K562 (cell line): ENCODE data around the gene KIF1A. TPM values are rescaled to one million over a fixed set of nuclear protein-coding genes. Genes with fewer than 3 reads are reported as not detected.

Experiments
- ATAC-seq: fragments of 200-7000 bp; cut with Tn5 transposase; 3 replicates; pipeline ENCODE4 v1.9.1; 2020; ENCODE audit warnings: moderate library complexity
- BruUV-seq: library from RNA; stranded (reverse); fragments of 400-500 nt; replicated peaks from 2 replicates; lab custom pipeline; 2021; lab: Mats Ljungman, UMichigan
- CTCF ChIA-PET: fragments of 300-600 bp; formaldehyde crosslinking; extraction: SDS; loops from one replicate; lab custom pipeline; 2021; ENCODE audit warnings: low intra/inter-chr PET ratio; lab: Yijun Ruan, JAX
- POLR2A ChIA-PET: fragments of 300-600, 350-650 bp; sonication (Branson Sonifier 250); formaldehyde crosslinking; extraction: SDS; loops from one replicate; lab custom pipeline; 2021; ENCODE audit warnings: antibody characterized with exemption, inconsistent platforms; lab: Yijun Ruan, JAX
- DNase-seq, 4 experiments: peaks; one replicate each; pipeline versions ENCODE4 v3.0.0 to v3.0.0-alpha.2; 2011 to 2018; ENCODE audit warnings: low spot score in 3 of 4, mixed read lengths in 3 of 4; ENCODE audit errors: extremely low read depth in 1 of 4
- FAIRE-seq: peaks from 2 replicates; lab custom pipeline; 2011; peaks lifted over from hg19 to GRCh38; lab: Jason Lieb, UNC
- H2AFZ ChIP-seq: 2 replicates; pipeline ENCODE4 v1.6.0; 2011; ENCODE audit warnings: low read depth, low read length, control low read depth, inconsistent platforms
- H3K27ac ChIP-seq: fragments of 200-600 bp; 3 replicates; pipeline ENCODE4 v1.8.0; 2011; ENCODE audit warnings: low read depth, mild to moderate bottlenecking, control low read depth, inconsistent platforms, low read length, moderate library complexity, mixed read lengths; ENCODE audit errors: extremely low read depth
- H3K27me3 ChIP-seq, 2 experiments: fragments of 300-600 bp in 1 of 2; 2 replicates in 1 of 2; 3 replicates in 1 of 2; pipeline versions ENCODE4 v1.6.0 to v1.8.0; 2011; ENCODE audit warnings: inconsistent platforms in 2 of 2, low read length in 2 of 2, mild to moderate bottlenecking in 1 of 2, mixed read lengths in 1 of 2, moderate library complexity in 1 of 2; ENCODE audit not compliant: control insufficient read depth in 2 of 2, insufficient read depth in 2 of 2
- H3K36me3 ChIP-seq: fragments of 300-600 bp; 3 replicates; pipeline ENCODE4 v1.8.0; 2011; ENCODE audit warnings: mild to moderate bottlenecking, low read length, inconsistent platforms; ENCODE audit not compliant: control insufficient read depth, insufficient read depth
- H3K4me1 ChIP-seq, 2 experiments: fragments of 200-600 bp in 1 of 2; replicated peaks in 1 of 2; 2 replicates in 1 of 2; 3 replicates in 1 of 2; pipeline versions ENCODE4 v1.5.1 to v1.8.0; 2011; ENCODE audit warnings: inconsistent platforms in 2 of 2, low read length in 2 of 2, mild to moderate bottlenecking in 1 of 2, mixed read lengths in 1 of 2, moderate library complexity in 1 of 2; ENCODE audit not compliant: control insufficient read depth in 2 of 2, insufficient read depth in 2 of 2
- H3K4me2 ChIP-seq: 2 replicates; pipeline ENCODE4 v1.6.1; 2011; ENCODE audit warnings: low read length, control low read depth, inconsistent platforms, mixed read lengths; ENCODE audit not compliant: insufficient read depth
- H3K4me3 ChIP-seq: fragments of 200-600 bp; sonication (generic), shearing (Covaris generic); 2 replicates; pipeline ENCODE4 v1.5.1; 2016; ENCODE audit warnings: control low read depth, inconsistent platforms
- H3K79me2 ChIP-seq: fragments of 200-600 bp; 3 replicates; pipeline ENCODE4 v1.8.0; 2011; ENCODE audit warnings: low read length, inconsistent platforms; ENCODE audit not compliant: control insufficient read depth, insufficient read depth
- H3K9ac ChIP-seq, 2 experiments: 2 replicates each; pipeline versions ENCODE4 v1.6.0 to v1.6.1; 2011; ENCODE audit warnings: low read depth in 2 of 2, low read length in 2 of 2, control low read depth in 1 of 2, inconsistent platforms in 1 of 2, mild to moderate bottlenecking in 1 of 2, mixed read lengths in 1 of 2; ENCODE audit not compliant: insufficient read depth in 1 of 2
- H3K9me1 ChIP-seq: one replicate; pipeline ENCODE4 v1.6.0; 2011; ENCODE audit warnings: inconsistent platforms, mild to moderate bottlenecking, low read length, moderate library complexity; ENCODE audit not compliant: control insufficient read depth, insufficient read depth
- H3K9me3 ChIP-seq: replicated peaks from 2 replicates; pipeline ENCODE4 v1.5.1; 2011; ENCODE audit warnings: low read depth, low read length, inconsistent platforms; ENCODE audit not compliant: control insufficient read depth, insufficient read depth
- H4K20me1 ChIP-seq: replicated peaks from 2 replicates; pipeline ENCODE4 v1.6.1; 2011; ENCODE audit warnings: low read length, inconsistent platforms, mixed read lengths; ENCODE audit not compliant: control insufficient read depth, insufficient read depth
- CREB3 ChIP-seq: fragments of 450-650 bp; conservative IDR thresholded peaks from 2 replicates; pipeline ENCODE4 v1.6.1; 2016; ENCODE audit warnings: missing genetic modification characterization, low read depth, mild to moderate bottlenecking, missing compliant biosample characterization, moderate library complexity
- CSDE1 ChIP-seq, 2 experiments: fragments of 450-650 bp; IDR thresholded peaks; 2 replicates each; pipeline ENCODE4 v1.6.1; 2016; ENCODE audit warnings: mild to moderate bottlenecking in 1 of 2
- MAFG ChIP-seq: fragments of 450-650 bp; conservative IDR thresholded peaks from 2 replicates; pipeline ENCODE4 v1.6.1; 2016; ENCODE audit warnings: missing genetic modification characterization, missing compliant biosample characterization
- NFE2L1 ChIP-seq: fragments of 450-650 bp; IDR thresholded peaks from 2 replicates; pipeline ENCODE4 v1.6.1; 2016; ENCODE audit warnings: missing genetic modification characterization, low read depth, mild to moderate bottlenecking, missing compliant biosample characterization, moderate library complexity, borderline replicate concordance
- PCBP1 ChIP-seq: fragments of 200-400 bp; formaldehyde crosslinking; IDR thresholded peaks from 2 replicates; pipeline ENCODE4 v1.6.1; 2018; ENCODE audit warnings: mild to moderate bottlenecking, low read depth, low read length; ENCODE audit not compliant: poor library complexity, severe bottlenecking
- PPARD ChIP-seq: fragments of 250-450 bp; sonication (Bioruptor Pico); IDR thresholded peaks from 2 replicates; pipeline ENCODE4 v1.8.0; 2022; ENCODE audit warnings: inconsistent platforms, mild to moderate bottlenecking, moderate library complexity
- PTRF ChIP-seq: fragments of 450-650 bp; IDR thresholded peaks from 2 replicates; pipeline ENCODE4 v1.6.1; 2016; ENCODE audit warnings: mild to moderate bottlenecking, missing genetic modification characterization, missing compliant biosample characterization
- RAD21 ChIP-seq, 2 experiments: fragments of 250-450 bp in 1 of 2; fragments of 450-650 bp in 1 of 2; sonication (Bioruptor Pico) in 1 of 2; formaldehyde crosslinking in 1 of 2; IDR thresholded peaks in 1 of 2; conservative IDR thresholded peaks in 1 of 2; 2 replicates each; pipeline versions ENCODE4 v1.4.0 to v1.8.0; 2020 to 2022; ENCODE audit warnings: mild to moderate bottlenecking in 2 of 2, moderate library complexity in 1 of 2
- RFX5 ChIP-seq: IDR thresholded peaks from 2 replicates; pipeline ENCODE4 v1.6.1; 2011; ENCODE audit warnings: low read depth, mild to moderate bottlenecking, improper control_type of control experiment, low read length
- SMAD2 ChIP-seq: fragments of 150-350 bp; IDR thresholded peaks from 2 replicates; pipeline ENCODE4 v1.6.1; 2014; ENCODE audit warnings: low read depth, mild to moderate bottlenecking, low read length
- ZNF589 ChIP-seq: fragments of 200-800 bp; sonication (Bioruptor generic); IDR thresholded peaks from 2 replicates; pipeline ENCODE4 v1.6.1; 2016; ENCODE audit warnings: low read depth, missing genetic modification characterization, missing compliant biosample characterization
- ZNF644 ChIP-seq: fragments of 200-800 bp; sonication (Bioruptor generic); IDR thresholded peaks from 2 replicates; pipeline ENCODE4 v1.6.1; 2016; ENCODE audit warnings: low read depth, missing genetic modification characterization, missing compliant biosample characterization
- ZNF707 ChIP-seq: fragments of 250-450 bp; sonication (Bioruptor Pico); conservative IDR thresholded peaks from 2 replicates; pipeline ENCODE4 v1.8.0; 2022; ENCODE audit warnings: inconsistent platforms, mild to moderate bottlenecking, moderate library complexity
- WGBS: fragments of 100-300 bp; shearing (Covaris generic); methylation state at CpG from one replicate; pipeline ENCODE4 v1.1.6; 2016; ENCODE audit warnings: low coverage, mixed read lengths; ENCODE audit not compliant: insufficient coverage; ENCODE audit errors: missing lambda C conversion rate; 5-methylcytosine and 5-hydroxymethylcytosine counted together
- in situ Hi-C: fragments of 300-500 bp; cut with MboI; formaldehyde crosslinking; loops from 4 replicates; pipeline ENCODE4 v1.15.0; 2018; ENCODE audit warnings: inconsistent platforms, mixed read lengths
- intact Hi-C: fragments of 100-400 bp; cut with micrococcal nuclease; formaldehyde crosslinking; loops from 2 replicates; pipeline ENCODE4 v1.14.2; 2022
- polyA plus RNA-seq, 8 experiments: library from polyadenylated mRNA; depleted of rRNA in 4 of 8; stranded (reverse) in 5 of 8; unstranded in 3 of 8; fragments of >200 nt; fragmentation: Nextera tagmentation in 2 of 8; fragmentation: Illumina TruSeq in 1 of 8; extraction: Ambion mirVana in 2 of 8; extraction: Trizol in 1 of 8; gene quantifications; 2 replicates each; pipeline versions ENCODE4 v1.2.1 to v1.2.3, GENCODE V29; 2011 to 2014; ENCODE audit warnings: inconsistent platforms in 1 of 8, missing spikeins in 1 of 8
- total RNA-seq, 7 experiments: library from RNA; depleted of rRNA in 6 of 7; stranded (reverse); fragments of >200 nt in 6 of 7; fragmentation: Illumina TruSeq in 2 of 7; extraction: Trizol in 2 of 7; gene quantifications; 2 replicates each; pipeline versions ENCODE4 v1.2.1 to v1.2.3, GENCODE V29; 2011 to 2021; ENCODE audit warnings: low replicate concordance in 1 of 7
- TF ChIP-seq, protein P1 (sequence below): fragments of 450-650 bp; formaldehyde crosslinking; IDR thresholded peaks from 2 replicates; pipeline ENCODE4 v1.4.0; 2020; ENCODE audit warnings: mild to moderate bottlenecking, mixed read lengths

The KIF1A gene
- total and polyA plus RNA-seq, 9 of the 15 experiments (the other 6 are each of a cell fraction or from before 2014, with no cell fraction given): 0.07 to 1.4 (median 0.45) TPM; not detected in 2

GRCh38 chr2:240664622-240665021 lies 155.4 kb downstream of the KIF1A start:
- Histone ChIP-seq H3K36me3 (no peaks in the 10 kb centered on the region), H3K27me3 (no peaks in the 10 kb centered on the region; a peak in 2 of 5 replicates), H3K9me3 (no peaks in the 10 kb centered on the region; the same call in 1 of the 2 replicates), H3K4me3 (no peak overlapping the region), H3K9me1 (no peaks in the 10 kb centered on the region), H3K9ac (no peak overlapping the region), H3K79me2 (no peaks in the 10 kb centered on the region), H3K4me1 (no peaks in the 10 kb centered on the region), H4K20me1 (no peaks in the 10 kb centered on the region), H3K27ac (no peak overlapping the region), H2AFZ (no peak overlapping the region), H3K4me2 (no peak overlapping the region)
- FAIRE-seq: no peak
- no peak for TF ChIP-seq MAFG
- TF ChIP-seq RAD21 (CRISPR knock-in tag; conservative IDR thresholded peaks at IDR 0.05 in 1 of 2, IDR thresholded peaks at IDR 0.05 in 1 of 2): no peak
- TF ChIP-seq, protein P1, sequence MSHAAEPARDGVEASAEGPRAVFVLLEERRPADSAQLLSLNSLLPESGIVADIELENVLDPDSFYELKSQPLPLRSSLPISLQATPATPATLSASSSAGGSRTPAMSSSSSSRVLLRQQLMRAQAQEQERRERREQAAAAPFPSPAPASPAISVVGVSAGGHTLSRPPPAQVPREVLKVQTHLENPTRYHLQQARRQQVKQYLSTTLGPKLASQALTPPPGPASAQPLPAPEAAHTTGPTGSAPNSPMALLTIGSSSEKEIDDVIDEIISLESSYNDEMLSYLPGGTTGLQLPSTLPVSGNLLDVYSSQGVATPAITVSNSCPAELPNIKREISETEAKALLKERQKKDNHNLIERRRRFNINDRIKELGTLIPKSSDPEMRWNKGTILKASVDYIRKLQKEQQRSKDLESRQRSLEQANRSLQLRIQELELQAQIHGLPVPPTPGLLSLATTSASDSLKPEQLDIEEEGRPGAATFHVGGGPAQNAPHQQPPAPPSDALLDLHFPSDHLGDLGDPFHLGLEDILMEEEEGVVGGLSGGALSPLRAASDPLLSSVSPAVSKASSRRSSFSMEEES (CRISPR knock-in tag): no peak
- no peak for TF ChIP-seq NFE2L1 (tag)
- TF ChIP-seq CSDE1 (IDR thresholded peaks at IDR 0.05): no peak
- no peak for TF ChIP-seq CREB3
- TF ChIP-seq PTRF (tag): no peak
- TF ChIP-seq ZNF589: no peak
- no peak for TF ChIP-seq PPARD (CRISPR knock-in tag)
- no peak for TF ChIP-seq ZNF644 (tag)
- TF ChIP-seq PCBP1: no peak
- no peak for TF ChIP-seq SMAD2
- TF ChIP-seq RFX5: no peak
- no peak for TF ChIP-seq ZNF707 (CRISPR knock-in tag)
- in situ Hi-C loops (no loop called here), intact Hi-C loops (no loop called here)
- CTCF ChIA-PET: no interaction called here
- POLR2A ChIA-PET: no interaction called here
- 0% methylated on average over 1 of the region's 1 CpG for whole genome bisulfite sequencing
- no TSS peak for BruUV-seq
- no peak for DNase-seq
- ATAC-seq: no peak
